GM10266 (cell line): ENCODE measurements around the gene DMRTB1.

ENCODE experiments used
- DNase-seq: peaks from one replicate; pipeline ENCODE4 v3.0.0; 2012; ENCODE audit errors: extremely low spot score
- CTCF ChIP-seq: IDR thresholded peaks from 2 replicates; pipeline ENCODE4 v1.5.1; 2012; ENCODE audit warnings: mild to moderate bottlenecking, low read depth; ENCODE audit not compliant: control insufficient read depth, insufficient read depth; ENCODE audit errors: missing control alignments

The DMRTB1 gene

GRCh38 chr1:53463961-53464899, 5.0 kb downstream of the DMRTB1 start:
- TF ChIP-seq CTCF: no peak
- DNase-seq: no peak

GRCh38 chr1:53465023-53465957, 6.1 kb downstream of the DMRTB1 start:
- no peak for DNase-seq
- no peak for TF ChIP-seq CTCF

GRCh38 chr1:53467391-53467790, 8.2 kb downstream of the DMRTB1 start:
- no peak for TF ChIP-seq CTCF
- DNase-seq: no peak

- TF ChIP-seq CTCF: no peak
These were observed 9.2 kb downstream of the DMRTB1 start for GRCh38 chr1:53468374-53468773.

GRCh38 chr1:53469373-53469772, 10.2 kb downstream of the DMRTB1 start:
- TF ChIP-seq CTCF: no peak
- no peak for DNase-seq

More at GRCh38 chr1:53468374-53468773, 9.2 kb downstream of the DMRTB1 start:
- DNase-seq: no peak

- DNase-seq: no peak
- TF ChIP-seq CTCF: no peak
These were observed 11.0 kb downstream of the DMRTB1 start for GRCh38 chr1:53470155-53470554.

GRCh38 chr1:53470584-53470983, 11.4 kb downstream of the DMRTB1 start:
- TF ChIP-seq CTCF: no peak
- no peak for DNase-seq
